GM23338 (cell line): ENCODE measurements around the gene MFAP4.

ENCODE experiments used
- CREB1 ChIP-seq: fragments of 250-450 bp; sonication (Bioruptor Pico); IDR thresholded peaks from 2 replicates; pipeline ENCODE4 v1.5.0; 2020; ENCODE audit warnings: low read depth, mild to moderate bottlenecking, moderate library complexity
- EZH2 ChIP-seq: fragments of 200-600 bp; sonication (generic); IDR thresholded peaks from one replicate; pipeline ENCODE4 v1.8.0; 2017; ENCODE audit warnings: antibody characterized with exemption, mild to moderate bottlenecking, low read depth; ENCODE audit not compliant: unreplicated experiment
- EZH2phosphoT487 ChIP-seq: fragments of 200-600 bp; sonication (generic); IDR thresholded peaks from one replicate; pipeline ENCODE4 v1.8.1; 2018; ENCODE audit warnings: antibody characterized with exemption; ENCODE audit not compliant: unreplicated experiment
- JUNB ChIP-seq: IDR thresholded peaks from one replicate; pipeline ENCODE4 v1.6.1; 2016; ENCODE audit warnings: antibody characterized with exemption; ENCODE audit not compliant: unreplicated experiment
- NANOG ChIP-seq: IDR thresholded peaks from 2 replicates; pipeline ENCODE4 v1.6.1; 2016; ENCODE audit warnings: antibody characterized with exemption, borderline replicate concordance
- POLR2AphosphoS5 ChIP-seq: IDR thresholded peaks from 2 replicates; pipeline ENCODE4 v1.6.1; 2016; ENCODE audit warnings: antibody characterized with exemption, low read depth
- STAT1 ChIP-seq: IDR thresholded peaks from one replicate; pipeline ENCODE4 v1.6.1; 2016; ENCODE audit warnings: antibody characterized with exemption; ENCODE audit not compliant: unreplicated experiment
- ZNF114 ChIP-seq: fragments of 250-450 bp; sonication (Bioruptor Pico); IDR thresholded peaks from 2 replicates; pipeline ENCODE4 v1.5.0; 2020; ENCODE audit warnings: mild to moderate bottlenecking, moderate library complexity
- ZNF331 ChIP-seq: fragments of 250-450 bp; sonication (Bioruptor Pico); IDR thresholded peaks from 2 replicates; pipeline ENCODE4 v1.5.0; 2020; ENCODE audit warnings: low read depth, mild to moderate bottlenecking, moderate library complexity
- TF ChIP-seq, protein P1 (sequence below), 2 experiments: fragments of 200-600 bp in 1 of 2; sonication (generic) in 1 of 2; conservative IDR thresholded peaks; 2 replicates each; pipeline versions ENCODE4 v1.5.1 to v1.6.1; 2016 to 2017; ENCODE audit warnings: antibody characterized with exemption in 2 of 2, low read depth in 2 of 2, mild to moderate bottlenecking in 2 of 2, moderate library complexity in 1 of 2
- TF ChIP-seq, protein P2 (sequence below): IDR thresholded peaks from one replicate; pipeline ENCODE4 v1.6.1; 2018; ENCODE audit warnings: antibody characterized with exemption; ENCODE audit not compliant: unreplicated experiment

DNA sequence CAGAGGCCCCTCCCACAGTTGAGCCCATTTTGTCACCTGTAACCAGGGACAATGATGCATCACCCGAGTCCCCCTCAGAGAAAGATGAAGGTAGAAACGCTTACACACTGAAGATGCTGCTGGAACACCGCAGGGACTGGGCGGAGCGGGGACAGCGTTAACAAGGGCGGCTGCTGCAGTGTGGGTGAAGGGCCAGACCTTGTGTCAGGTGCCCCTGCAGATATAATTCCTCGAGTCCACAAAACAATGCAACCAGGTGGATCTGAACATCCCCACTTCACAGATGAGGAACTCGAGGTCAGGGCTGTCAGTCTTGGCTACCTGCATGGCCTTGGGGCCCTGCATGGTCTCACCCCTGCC, 15.0 kb downstream of the MFAP4 start:
- TF ChIP-seq, protein P1, sequence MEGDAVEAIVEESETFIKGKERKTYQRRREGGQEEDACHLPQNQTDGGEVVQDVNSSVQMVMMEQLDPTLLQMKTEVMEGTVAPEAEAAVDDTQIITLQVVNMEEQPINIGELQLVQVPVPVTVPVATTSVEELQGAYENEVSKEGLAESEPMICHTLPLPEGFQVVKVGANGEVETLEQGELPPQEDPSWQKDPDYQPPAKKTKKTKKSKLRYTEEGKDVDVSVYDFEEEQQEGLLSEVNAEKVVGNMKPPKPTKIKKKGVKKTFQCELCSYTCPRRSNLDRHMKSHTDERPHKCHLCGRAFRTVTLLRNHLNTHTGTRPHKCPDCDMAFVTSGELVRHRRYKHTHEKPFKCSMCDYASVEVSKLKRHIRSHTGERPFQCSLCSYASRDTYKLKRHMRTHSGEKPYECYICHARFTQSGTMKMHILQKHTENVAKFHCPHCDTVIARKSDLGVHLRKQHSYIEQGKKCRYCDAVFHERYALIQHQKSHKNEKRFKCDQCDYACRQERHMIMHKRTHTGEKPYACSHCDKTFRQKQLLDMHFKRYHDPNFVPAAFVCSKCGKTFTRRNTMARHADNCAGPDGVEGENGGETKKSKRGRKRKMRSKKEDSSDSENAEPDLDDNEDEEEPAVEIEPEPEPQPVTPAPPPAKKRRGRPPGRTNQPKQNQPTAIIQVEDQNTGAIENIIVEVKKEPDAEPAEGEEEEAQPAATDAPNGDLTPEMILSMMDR (conservative IDR thresholded peaks at IDR 0.05; ENCODE audit: low read depth in 2 of 2), result no peak
- TF ChIP-seq, protein P2, sequence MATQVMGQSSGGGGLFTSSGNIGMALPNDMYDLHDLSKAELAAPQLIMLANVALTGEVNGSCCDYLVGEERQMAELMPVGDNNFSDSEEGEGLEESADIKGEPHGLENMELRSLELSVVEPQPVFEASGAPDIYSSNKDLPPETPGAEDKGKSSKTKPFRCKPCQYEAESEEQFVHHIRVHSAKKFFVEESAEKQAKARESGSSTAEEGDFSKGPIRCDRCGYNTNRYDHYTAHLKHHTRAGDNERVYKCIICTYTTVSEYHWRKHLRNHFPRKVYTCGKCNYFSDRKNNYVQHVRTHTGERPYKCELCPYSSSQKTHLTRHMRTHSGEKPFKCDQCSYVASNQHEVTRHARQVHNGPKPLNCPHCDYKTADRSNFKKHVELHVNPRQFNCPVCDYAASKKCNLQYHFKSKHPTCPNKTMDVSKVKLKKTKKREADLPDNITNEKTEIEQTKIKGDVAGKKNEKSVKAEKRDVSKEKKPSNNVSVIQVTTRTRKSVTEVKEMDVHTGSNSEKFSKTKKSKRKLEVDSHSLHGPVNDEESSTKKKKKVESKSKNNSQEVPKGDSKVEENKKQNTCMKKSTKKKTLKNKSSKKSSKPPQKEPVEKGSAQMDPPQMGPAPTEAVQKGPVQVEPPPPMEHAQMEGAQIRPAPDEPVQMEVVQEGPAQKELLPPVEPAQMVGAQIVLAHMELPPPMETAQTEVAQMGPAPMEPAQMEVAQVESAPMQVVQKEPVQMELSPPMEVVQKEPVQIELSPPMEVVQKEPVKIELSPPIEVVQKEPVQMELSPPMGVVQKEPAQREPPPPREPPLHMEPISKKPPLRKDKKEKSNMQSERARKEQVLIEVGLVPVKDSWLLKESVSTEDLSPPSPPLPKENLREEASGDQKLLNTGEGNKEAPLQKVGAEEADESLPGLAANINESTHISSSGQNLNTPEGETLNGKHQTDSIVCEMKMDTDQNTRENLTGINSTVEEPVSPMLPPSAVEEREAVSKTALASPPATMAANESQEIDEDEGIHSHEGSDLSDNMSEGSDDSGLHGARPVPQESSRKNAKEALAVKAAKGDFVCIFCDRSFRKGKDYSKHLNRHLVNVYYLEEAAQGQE, result no peak
- TF ChIP-seq ZNF114 (CRISPR knock-in tag) (no peak), EZH2 (no peak), POLR2AphosphoS5 (no peak), STAT1 (no peak), CREB1 (no peak), EZH2phosphoT487 (no peak), JUNB (no peak), ZNF331 (no peak), NANOG (no peak)
